Colon (tissue), 2 donors: Measurements from ENCODE around the gene PRKN.
"Not testable (repeated sequence)": the region's sequence is repeated elsewhere in the genome, so short reads cannot be mapped to it uniquely, and the experiment has no call there.

ENCODE experiments used
- FAIRE-seq: peaks from 2 replicates; lab custom pipeline; 2012; peaks lifted over from hg19 to GRCh38; lab: Jason Lieb, UNC
- donor health status: control.
- donor health status: control.

PRKN gene

DNA sequence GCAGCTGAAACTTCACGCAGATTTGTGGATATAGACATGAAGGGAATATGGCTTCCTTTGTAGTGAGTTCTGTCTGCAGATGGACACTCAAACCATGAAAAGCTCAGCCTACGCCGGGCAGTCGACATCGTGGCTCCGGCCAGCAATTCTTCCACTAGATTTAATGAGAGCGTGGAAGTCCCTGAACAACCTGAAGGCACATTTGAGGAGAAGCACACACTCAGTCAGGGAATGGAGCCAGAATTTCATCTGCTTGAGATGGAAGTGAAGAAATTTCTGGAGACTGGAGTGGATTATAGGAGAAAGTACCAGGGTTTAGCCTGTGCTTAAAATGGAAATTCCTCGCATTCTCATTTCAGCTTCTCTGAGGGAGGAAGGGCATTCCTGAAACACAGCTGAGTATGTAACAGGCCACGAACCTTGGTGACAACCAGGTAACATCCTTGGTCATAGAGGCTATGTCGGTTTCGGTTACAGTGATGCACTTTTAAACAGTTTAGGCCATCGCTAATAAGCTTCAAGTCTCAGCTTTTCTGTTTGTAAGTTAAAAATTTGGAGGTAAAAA lies 1373.2 kb downstream of the PRKN start:
- no peak for FAIRE-seq

DNA sequence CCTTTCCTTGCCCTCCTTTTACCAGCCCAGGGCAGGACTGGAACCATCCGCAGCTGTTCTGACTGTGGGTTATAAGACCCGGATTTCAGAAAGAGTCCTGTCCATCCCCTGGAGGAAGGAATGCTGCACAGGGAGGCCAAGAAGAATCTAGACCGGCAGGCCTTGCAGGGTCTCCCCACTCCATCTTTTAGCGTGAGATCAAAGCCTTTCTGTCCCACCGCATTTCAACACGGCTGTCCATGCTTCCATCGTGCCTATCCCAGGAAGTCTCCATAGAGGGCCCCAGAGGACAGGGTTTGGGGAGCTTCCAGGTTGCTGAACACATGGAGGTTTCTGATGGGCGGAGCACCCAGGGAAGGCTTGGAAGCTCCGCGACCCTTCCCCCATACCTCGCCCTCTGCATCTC lies 1374.4 kb downstream of the PRKN start:
- FAIRE-seq = no peak

DNA sequence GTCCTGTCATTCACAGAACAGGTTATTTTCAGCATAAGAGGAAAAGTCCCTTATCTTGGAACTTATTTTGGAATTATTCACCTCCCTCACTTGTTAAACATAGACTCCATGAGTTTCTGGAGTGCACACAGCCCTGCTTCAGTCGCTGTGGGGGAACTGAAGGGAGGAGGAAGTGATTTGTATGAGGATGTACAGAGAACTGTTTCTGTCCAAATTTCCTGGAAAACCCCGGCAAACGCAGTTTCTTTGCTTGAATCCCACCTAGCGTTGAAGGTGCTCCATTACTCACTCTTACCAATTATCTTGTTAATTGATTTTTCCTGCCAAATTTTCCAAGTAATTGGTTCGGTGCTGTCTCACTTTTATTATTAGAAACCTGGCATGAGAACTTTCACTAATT lies 1375.7 kb downstream of the PRKN start:
- no peak for FAIRE-seq

DNA sequence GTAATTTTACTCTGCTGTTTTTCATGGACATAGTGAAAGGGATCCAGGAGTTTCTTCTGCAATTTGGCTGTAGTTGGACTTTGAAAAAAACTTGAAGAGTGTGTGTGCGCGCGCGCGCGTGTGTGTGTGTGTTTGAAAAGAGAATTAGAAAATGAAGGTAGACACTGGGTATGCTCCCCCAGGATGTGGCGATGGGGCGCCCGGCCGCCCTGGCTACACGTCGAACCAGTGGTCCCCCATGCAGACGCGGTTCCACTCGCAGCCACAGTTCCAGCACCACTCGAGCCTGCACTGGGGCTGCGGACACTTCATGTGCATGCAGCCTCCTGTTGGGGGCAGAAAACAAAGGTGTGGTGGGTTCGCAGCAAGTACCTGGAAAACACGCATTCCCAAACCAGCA lies 1377.7 kb downstream of the PRKN start:
- no peak for FAIRE-seq

DNA sequence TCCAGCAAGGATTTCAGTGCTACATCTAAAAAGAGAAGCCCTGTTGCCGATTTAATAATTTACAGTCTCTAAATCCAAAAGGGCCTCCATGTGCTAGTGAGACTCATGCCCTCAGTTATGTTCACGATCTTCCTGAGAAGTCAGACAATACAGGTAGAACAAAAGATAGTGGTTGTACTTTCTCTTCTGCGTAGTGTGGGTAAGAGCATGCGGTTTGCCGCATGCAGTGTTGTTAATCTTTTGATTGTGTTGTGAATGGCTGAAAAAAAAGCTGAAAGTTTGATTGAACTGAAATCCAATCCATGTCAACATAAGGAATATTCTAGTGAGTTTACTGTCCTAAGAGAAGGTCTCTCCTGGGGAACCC lies 1379.0 kb downstream of the PRKN start:
- FAIRE-seq = no peak

GRCh38 chr6:161347988-161348627 lies 1379.5 kb downstream of the PRKN start:
- FAIRE-seq = no peak

DNA sequence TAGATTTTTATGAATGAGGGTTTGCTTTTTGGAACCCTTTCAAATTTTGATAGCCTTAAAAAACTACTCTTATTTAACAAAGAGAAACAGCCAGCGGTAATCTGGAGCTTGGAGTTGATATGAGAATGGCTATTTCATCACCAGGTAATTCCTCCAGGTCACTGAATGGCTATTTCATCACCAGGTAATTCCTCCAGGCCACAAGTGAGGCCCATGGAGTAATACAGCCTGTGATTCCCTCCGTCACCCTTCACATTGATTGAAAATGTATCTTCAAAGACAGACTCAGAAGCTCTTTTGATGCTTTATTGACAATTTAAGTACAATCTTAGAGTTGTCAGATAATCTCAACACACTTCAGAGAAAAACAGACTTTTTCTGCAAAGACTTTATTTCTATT lies 1380.4 kb downstream of the PRKN start:
- FAIRE-seq = no peak

- FAIRE-seq = no peak
These were observed 1380.8 kb downstream of the PRKN start for GRCh38 chr6:161346717-161347116.

GRCh38 chr6:161344626-161345025 lies 1382.9 kb downstream of the PRKN start:
- FAIRE-seq = no peak

GRCh38 chr6:161342039-161342438 lies 1385.5 kb downstream of the PRKN start:
- no peak for FAIRE-seq

DNA sequence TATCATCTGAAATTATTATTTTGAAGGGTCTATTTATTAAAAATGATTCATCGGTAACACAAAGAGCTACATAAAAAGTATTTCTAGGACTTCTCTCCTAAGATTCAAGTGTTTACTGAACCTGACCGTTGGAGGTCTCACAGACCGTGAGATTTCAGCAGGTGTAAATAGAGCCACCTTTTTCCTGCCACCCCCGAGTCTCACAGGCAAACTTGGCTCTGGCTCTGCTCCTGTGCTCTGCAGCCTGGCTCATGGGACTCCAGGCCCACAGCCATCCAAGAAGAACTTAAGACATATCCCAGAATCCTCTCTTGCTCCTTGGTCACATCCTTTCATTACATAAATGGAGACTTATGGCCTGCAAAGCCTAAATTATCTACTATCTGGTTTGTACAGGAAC lies 1385.9 kb downstream of the PRKN start:
- no peak for FAIRE-seq

GRCh38 chr6:161338015-161338414 lies 1389.6 kb downstream of the PRKN start:
- FAIRE-seq = no peak

GRCh38 chr6:161336479-161336878 lies 1391.1 kb downstream of the PRKN start:
- peak; percentile 5 for FAIRE-seq

DNA sequence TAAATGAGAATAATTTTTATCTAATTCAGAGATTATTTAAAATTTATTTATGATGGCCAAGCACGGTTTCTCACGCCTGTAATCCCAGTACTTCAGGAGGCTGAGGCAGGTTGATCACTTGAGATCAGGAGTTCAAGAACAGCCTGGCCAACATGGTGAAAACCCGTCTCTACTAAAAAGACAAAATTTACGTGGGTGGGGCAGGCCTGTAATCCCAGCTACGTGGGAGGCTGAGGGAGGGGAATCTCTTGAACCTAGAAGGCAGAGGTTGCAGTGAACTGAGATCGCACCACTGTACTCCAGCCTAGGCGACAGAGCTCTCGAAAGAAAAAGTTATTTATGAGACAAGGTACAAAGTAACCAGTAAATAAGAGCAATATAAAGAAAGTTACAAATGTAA lies 1394.2 kb downstream of the PRKN start:
- no peak for FAIRE-seq

- peak; percentile 14 for FAIRE-seq
These were observed 1396.0 kb downstream of the PRKN start for GRCh38 chr6:161331402-161332081.

DNA sequence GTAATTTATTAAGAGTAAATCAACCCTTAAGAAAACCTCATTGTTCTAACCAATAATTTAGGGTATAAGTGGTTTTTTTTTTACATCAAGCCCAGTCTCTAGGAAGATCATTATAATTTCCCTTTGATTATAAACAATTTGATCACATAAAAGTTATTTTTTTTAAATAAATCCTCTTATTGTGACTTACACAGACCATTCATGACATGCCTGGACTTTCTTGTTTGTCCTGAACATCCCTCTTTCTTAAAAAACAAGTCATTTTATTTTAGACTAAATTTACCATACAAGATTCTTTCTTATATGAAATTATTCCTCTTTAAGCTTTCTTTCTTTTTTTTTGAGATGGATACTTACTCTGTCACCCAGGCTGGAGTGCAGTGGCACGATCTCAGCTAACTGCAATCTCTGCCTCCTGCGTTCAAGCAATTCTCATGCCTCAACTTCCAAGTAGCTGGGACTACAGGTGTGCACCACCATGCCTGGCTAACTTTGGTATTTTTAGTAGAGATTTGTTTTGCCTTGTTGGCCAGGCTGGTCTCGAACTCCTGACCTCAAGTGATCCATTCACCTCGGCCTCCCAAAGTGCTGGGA lies 1400.1 kb downstream of the PRKN start:
- peak; percentile 57 for FAIRE-seq

DNA sequence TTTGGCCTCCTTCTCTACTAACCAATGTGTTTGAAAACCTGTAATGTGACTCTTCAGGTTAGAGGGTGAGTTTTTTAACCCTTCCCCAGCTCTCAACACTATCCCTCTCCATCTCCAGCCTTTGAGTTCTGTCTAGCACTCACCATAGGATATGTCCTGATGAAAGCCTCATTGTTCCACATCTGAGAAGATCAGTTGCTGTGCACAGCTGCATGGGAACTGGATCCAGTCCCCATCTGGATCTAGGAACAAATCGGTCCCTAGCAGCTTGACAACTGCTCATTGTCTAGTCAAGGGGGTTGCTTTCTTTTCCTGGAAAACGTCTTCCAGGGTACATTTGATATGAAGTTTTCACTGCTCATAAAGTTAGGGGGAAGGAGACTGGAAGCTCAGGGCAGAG lies 1408.3 kb downstream of the PRKN start:
- FAIRE-seq = no peak

DNA sequence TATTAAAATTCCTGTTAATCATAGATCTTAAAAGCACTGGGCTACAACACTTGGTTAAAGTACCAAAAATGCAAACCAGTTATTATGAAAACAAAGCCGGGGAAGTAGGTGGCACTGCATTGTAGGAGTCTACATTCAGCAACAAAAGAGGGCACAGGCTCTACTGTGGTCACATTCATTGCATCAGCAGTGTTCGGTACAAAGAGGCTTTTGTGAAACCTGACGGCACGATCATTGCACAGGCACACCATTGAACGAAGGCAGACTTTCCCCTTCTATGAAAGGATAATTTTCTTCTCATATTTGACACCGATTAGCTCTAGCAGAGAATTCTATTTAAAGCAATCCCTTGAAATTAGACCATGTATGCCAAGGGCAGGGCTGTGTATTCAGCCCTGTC lies 1409.1 kb downstream of the PRKN start:
- no peak for FAIRE-seq

GRCh38 chr6:161316531-161316930 lies 1411.0 kb downstream of the PRKN start:
- FAIRE-seq = no peak

- not testable (repeated sequence) for FAIRE-seq
These were observed 1412.2 kb downstream of the PRKN start for GRCh38 chr6:161315246-161315917.

GRCh38 chr6:161314541-161315245 lies 1412.9 kb downstream of the PRKN start:
- not testable (repeated sequence) for FAIRE-seq

GRCh38 chr6:161313940-161314509 lies 1413.5 kb downstream of the PRKN start:
- FAIRE-seq = no peak
